ENCODE data around the gene CUBN. TPM values are rescaled to one million over a fixed set of nuclear protein-coding genes. Genes with fewer than 3 reads are reported as not detected.

The CUBN gene
- total and polyA plus RNA-seq, 2 of the 13 experiments (the other 11 are each of a cell fraction or from before 2014, with no cell fraction given): 0.27 to 0.32 TPM

GRCh38 chr10:16929069-16929468 is 200.5 kb downstream of the CUBN start:
- peak; percentile 27; the same call in 1 of the 2 replicates for TF ChIP-seq HMG20A (CRISPR knock-in tag; IDR thresholded peaks at IDR 0.05; ENCODE audit: borderline replicate concordance)
- no peak for TF ChIP-seq ONECUT2 (CRISPR knock-in tag; IDR thresholded peaks at IDR 0.05)
- Histone ChIP-seq H3K4me2 (ENCODE audit: low read depth, low read length) (no peak overlapping the region), H3K27me3 (ENCODE audit: control insufficient read depth in 1 of 2, insufficient read depth in 2 of 2, low read length in 2 of 2) (no peaks in the 10 kb centered on the region), H3K4me1 (ENCODE audit: insufficient read depth, low read length) (no peaks in the 10 kb centered on the region), H4K20me1 (ENCODE audit: insufficient read depth, low read length) (no peaks in the 10 kb centered on the region), H3K4me3 (replicated peaks in 1 of 3; ENCODE audit: insufficient read depth in 1 of 3, low read depth in 2 of 3, low read length in 3 of 3) (no peak overlapping the region), H3K79me2 (ENCODE audit: insufficient read depth, low read length) (no peaks in the 10 kb centered on the region), H2AFZ (ENCODE audit: low read length) (no peak overlapping the region), H3K9me3 (ENCODE audit: low read length) (no peaks in the 10 kb centered on the region), H3K9ac (ENCODE audit: insufficient read depth, low read depth, low read length) (no peak overlapping the region), H3K36me3 (replicated peaks in 1 of 2; ENCODE audit: control insufficient read depth in 1 of 2, insufficient read depth in 2 of 2, low read length in 2 of 2) (no peaks in the 10 kb centered on the region), H3K27ac (ENCODE audit: extremely low read length, insufficient read depth, low read length) (no peak overlapping the region)
- DNase-seq (ENCODE audit: low spot score): peak; percentile 1
- 4% methylated on average over 4 of the region's 4 CpGs for WGBS (ENCODE audit: low lambda C conversion rate)
- ChIA-PET POLR2A (no interaction called here), CTCF (ENCODE audit: low intra/inter-chr PET ratio, low total read pairs) (no interaction called here)
- no peak for ATAC-seq
- intact Hi-C loops (cut with micrococcal nuclease; ENCODE audit: unreplicated experiment) (no loop called here), in situ Hi-C loops (cut with HindIII; ENCODE audit: extremely low pct_ligation_motif_present, low pct_unique_long_range_greater_than_20kb) (no loop called here)
- no TSS peak for BruUV-seq (replicated peaks)
- FAIRE-seq: no peak

- intact Hi-C loops (cut with micrococcal nuclease; ENCODE audit: unreplicated experiment) (no loop called here), in situ Hi-C loops (cut with HindIII; ENCODE audit: extremely low pct_ligation_motif_present, low pct_unique_long_range_greater_than_20kb) (no loop called here)
- Histone ChIP-seq H3K27me3 (ENCODE audit: control insufficient read depth in 1 of 2, insufficient read depth in 2 of 2, low read length in 2 of 2) (no peaks in the 10 kb centered on the region), H3K4me3 (replicated peaks in 1 of 3; ENCODE audit: insufficient read depth in 1 of 3, low read depth in 2 of 3, low read length in 3 of 3) (no peak overlapping the region), H2AFZ (ENCODE audit: low read length) (no peak overlapping the region), H3K9ac (ENCODE audit: insufficient read depth, low read depth, low read length) (no peak overlapping the region), H3K4me1 (ENCODE audit: insufficient read depth, low read length) (no peaks in the 10 kb centered on the region), H3K79me2 (ENCODE audit: insufficient read depth, low read length) (no peaks in the 10 kb centered on the region), H3K27ac (ENCODE audit: extremely low read length, insufficient read depth, low read length) (no peak overlapping the region), H4K20me1 (ENCODE audit: insufficient read depth, low read length) (no peaks in the 10 kb centered on the region), H3K9me3 (ENCODE audit: low read length) (no peaks in the 10 kb centered on the region), H3K4me2 (ENCODE audit: low read depth, low read length) (no peak overlapping the region), H3K36me3 (replicated peaks in 1 of 2; ENCODE audit: control insufficient read depth in 1 of 2, insufficient read depth in 2 of 2, low read length in 2 of 2) (no peaks in the 10 kb centered on the region)
- WGBS (ENCODE audit: low lambda C conversion rate): 40% methylated on average over 4 of the region's 4 CpGs
- DNase-seq (ENCODE audit: low spot score): no peak
- ChIA-PET POLR2A (no interaction called here), CTCF (ENCODE audit: low intra/inter-chr PET ratio, low total read pairs) (no interaction called here)
- ATAC-seq: no peak
- no peak for FAIRE-seq
- no TSS peak for BruUV-seq (replicated peaks)
- no peak for TF ChIP-seq DMTF1 (CRISPR knock-in tag; IDR thresholded peaks at IDR 0.05)
- TF ChIP-seq ZNF263 (CRISPR knock-in tag; IDR thresholded peaks at IDR 0.05): no peak
- no peak for TF ChIP-seq ZNF512 (CRISPR knock-in tag; IDR thresholded peaks at IDR 0.05)
- no peak for TF ChIP-seq MAZ (IDR thresholded peaks at IDR 0.05; ENCODE audit: borderline replicate concordance, low read depth, low read length)
- TF ChIP-seq MAZ (CRISPR knock-in tag; IDR thresholded peaks at IDR 0.05; ENCODE audit: low read depth): no peak
- no peak for TF ChIP-seq ZNF589 (CRISPR knock-in tag; conservative IDR thresholded peaks at IDR 0.05)
- TF ChIP-seq HOXA5 (CRISPR knock-in tag; IDR thresholded peaks at IDR 0.05): no peak
These were observed 202.1 kb downstream of the CUBN start for GRCh38 chr10:16927546-16927945.
